Mesenchymal stem cell (in vitro differentiated cells and primary cell): ENCODE results near the gene SLC16A7.

Experiments
- DNase-seq: peaks from one replicate; pipeline ENCODE4 v3.0.0-alpha.2; 2013
- H2AFZ ChIP-seq: one replicate; pipeline ENCODE4 v1.6.1; 2013; ENCODE audit warnings: low read depth, mild to moderate bottlenecking, control low read depth, inconsistent platforms, low read length, moderate library complexity
- H2AK5ac ChIP-seq: 2 replicates; pipeline ENCODE4 v1.6.1; 2013; ENCODE audit warnings: low read length, moderate library complexity, mild to moderate bottlenecking, inconsistent platforms; ENCODE audit not compliant: severe bottlenecking
- H2BK120ac ChIP-seq: one replicate; pipeline ENCODE4 v1.6.1; 2013; ENCODE audit warnings: low read depth, mild to moderate bottlenecking, inconsistent platforms, low read length, moderate library complexity
- H2BK12ac ChIP-seq, 2 experiments: one replicate each; pipeline ENCODE4 v1.6.1; 2013; ENCODE audit warnings: inconsistent platforms in 2 of 2, low read length in 2 of 2, mild to moderate bottlenecking in 2 of 2, moderate library complexity in 2 of 2, control low read depth in 1 of 2
- H2BK15ac ChIP-seq: one replicate; pipeline ENCODE4 v1.6.1; 2013; ENCODE audit warnings: mild to moderate bottlenecking, low read depth, inconsistent platforms; ENCODE audit not compliant: poor library complexity, severe bottlenecking
- H2BK5ac ChIP-seq: 2 replicates; pipeline ENCODE4 v1.6.1; 2013; ENCODE audit warnings: low read depth, mild to moderate bottlenecking, low read length, control low read depth, inconsistent platforms; ENCODE audit not compliant: poor library complexity, severe bottlenecking
- H3K14ac ChIP-seq, 2 experiments: one replicate each; pipeline ENCODE4 v1.6.1; 2013; ENCODE audit warnings: inconsistent platforms in 2 of 2, low read length in 2 of 2, control low read depth in 1 of 2, mild to moderate bottlenecking in 1 of 2, moderate library complexity in 1 of 2
- H3K18ac ChIP-seq, 2 experiments: one replicate each; pipeline ENCODE4 v1.6.1; 2013; ENCODE audit warnings: inconsistent platforms in 2 of 2, low read length in 2 of 2, control low read depth in 1 of 2, low read depth in 1 of 2, mild to moderate bottlenecking in 1 of 2
- H3K23ac ChIP-seq, 2 experiments: one replicate each; pipeline ENCODE4 v1.6.1; 2013; ENCODE audit warnings: inconsistent platforms in 2 of 2, low read length in 2 of 2, mild to moderate bottlenecking in 2 of 2, moderate library complexity in 2 of 2, control low read depth in 1 of 2
- H3K27ac ChIP-seq: 2 replicates; pipeline ENCODE4 v1.5.1; 2013; ENCODE audit warnings: mild to moderate bottlenecking, moderate library complexity, low read length, control low read depth, inconsistent platforms; ENCODE audit not compliant: poor library complexity, severe bottlenecking
- H3K27me3 ChIP-seq, 2 experiments: 2 replicates each; pipeline versions ENCODE4 v1.6.1 to v1.7.0; 2013; ENCODE audit warnings: low read length in 2 of 2, mild to moderate bottlenecking in 2 of 2, moderate library complexity in 2 of 2, control low read depth in 1 of 2, inconsistent platforms in 1 of 2; ENCODE audit not compliant: control insufficient read depth in 1 of 2, insufficient read depth in 1 of 2
- H3K36me3 ChIP-seq, 2 experiments: 2 replicates each; pipeline versions ENCODE4 v1.6.1 to v1.7.0; 2013; ENCODE audit warnings: low read length in 2 of 2, control low read depth in 1 of 2, inconsistent platforms in 1 of 2, low read depth in 1 of 2, mild to moderate bottlenecking in 1 of 2; ENCODE audit not compliant: insufficient read depth in 2 of 2, control insufficient read depth in 1 of 2
- H3K4ac ChIP-seq, 2 experiments: one replicate each; pipeline ENCODE4 v1.6.1; 2013; ENCODE audit warnings: inconsistent platforms in 2 of 2, low read length in 2 of 2, mild to moderate bottlenecking in 2 of 2, moderate library complexity in 2 of 2, control low read depth in 1 of 2, low read depth in 1 of 2
- H3K4me1 ChIP-seq: 2 replicates; pipeline ENCODE4 v1.6.1; 2013; ENCODE audit warnings: low read depth, low read length, control low read depth; ENCODE audit not compliant: control insufficient read depth, insufficient read depth
- H3K4me2 ChIP-seq: 2 replicates; pipeline ENCODE4 v1.6.1; 2013; ENCODE audit warnings: low read length, mild to moderate bottlenecking, inconsistent platforms; ENCODE audit not compliant: poor library complexity, severe bottlenecking
- H3K4me3 ChIP-seq, 2 experiments: 2 replicates each; pipeline versions ENCODE4 v1.5.1 to v1.7.0; 2013; ENCODE audit warnings: low read length in 2 of 2, mild to moderate bottlenecking in 2 of 2, control low read depth in 1 of 2, low read depth in 1 of 2; ENCODE audit not compliant: insufficient read depth in 1 of 2
- H3K79me1 ChIP-seq: replicated peaks from 2 replicates; pipeline ENCODE4 v1.6.1; 2013; ENCODE audit warnings: mild to moderate bottlenecking, control low read depth, low read length, inconsistent platforms; ENCODE audit not compliant: poor library complexity, severe bottlenecking
- H3K9ac ChIP-seq: 2 replicates; pipeline ENCODE4 v1.7.0; 2013; ENCODE audit warnings: mild to moderate bottlenecking, low read length, moderate library complexity
- H3K9me3 ChIP-seq: 2 replicates; pipeline ENCODE4 v1.7.0; 2013; ENCODE audit warnings: mild to moderate bottlenecking, low read length; ENCODE audit not compliant: control insufficient read depth
- H4K8ac ChIP-seq: one replicate; pipeline ENCODE4 v1.6.1; 2013; ENCODE audit warnings: inconsistent platforms, mild to moderate bottlenecking, low read length, moderate library complexity
- H4K91ac ChIP-seq: one replicate; pipeline ENCODE4 v1.6.1; 2013; ENCODE audit warnings: mild to moderate bottlenecking, low read length, inconsistent platforms
- WGBS: methylation state at CpG from one replicate; pipeline ENCODE4 v1.1.7; 2013; ENCODE audit warnings: mixed read lengths; 5-methylcytosine and 5-hydroxymethylcytosine counted together

SLC16A7 gene

DNA sequence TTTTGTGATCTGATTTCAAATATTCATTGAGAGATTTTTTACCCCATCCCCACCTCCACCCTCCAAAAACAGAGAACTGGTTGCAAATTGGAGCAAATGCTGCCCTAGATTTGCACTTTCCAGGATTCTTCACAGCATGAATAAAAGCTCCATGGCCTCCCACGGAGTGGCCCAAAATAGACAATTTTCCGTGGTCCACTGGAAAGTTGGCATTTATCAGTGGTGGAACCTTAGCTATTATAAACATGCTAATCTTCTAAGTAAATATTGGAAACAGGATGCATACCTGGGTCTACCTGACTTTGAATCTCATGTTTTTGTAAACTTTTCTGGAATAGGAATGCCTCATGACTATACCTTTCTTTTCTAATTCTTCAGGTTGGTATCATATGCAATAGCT lies 123.9 kb downstream of the SLC16A7 start:
- H3K9ac ChIP-seq = no peak overlapping the region
- WGBS = 100% methylated on average over 1 of the region's 2 CpGs
- no peak overlapping the region for H2BK15ac ChIP-seq
- H3K4me2 ChIP-seq = no peak overlapping the region
- no peak overlapping the region for H4K91ac ChIP-seq
- no peak overlapping the region for H3K14ac ChIP-seq
- no peaks in the 10 kb centered on the region for H3K4me1 ChIP-seq
- no peaks in the 10 kb centered on the region for H3K27me3 ChIP-seq
- H3K79me1 ChIP-seq = no peaks in the 10 kb centered on the region
- no peak overlapping the region for H2AK5ac ChIP-seq
- H2BK120ac ChIP-seq = no peak overlapping the region
- no peak overlapping the region for H3K23ac ChIP-seq
- no peak overlapping the region for H3K4ac ChIP-seq
- H2BK12ac ChIP-seq = no peak overlapping the region
- H3K4me3 ChIP-seq = no peak overlapping the region
- H3K9me3 ChIP-seq = no peaks in the 10 kb centered on the region
- no peak overlapping the region for H2AFZ ChIP-seq
- no peak for DNase-seq
- H3K36me3 ChIP-seq = peaks cover 0 to 5% of the 10 kb centered on the region in 2 experiments
- no peak overlapping the region for H3K27ac ChIP-seq
- no peak overlapping the region for H2BK5ac ChIP-seq
- no peak overlapping the region for H3K18ac ChIP-seq
- no peak overlapping the region for H4K8ac ChIP-seq

GRCh38 chr12:59723520-59723919 lies 127.7 kb downstream of the SLC16A7 start:
- WGBS = no CpG with 5 or more reads among the region's 2 CpGs
- no peak overlapping the region for H3K18ac ChIP-seq
- H2AK5ac ChIP-seq = no peak overlapping the region
- no peak overlapping the region for H3K4me3 ChIP-seq
- no peak overlapping the region for H4K8ac ChIP-seq
- no peak overlapping the region for H3K4ac ChIP-seq
- no peak overlapping the region for H2BK15ac ChIP-seq
- H2BK5ac ChIP-seq = no peak overlapping the region
- H3K27me3 ChIP-seq = no peaks in the 10 kb centered on the region
- H3K9me3 ChIP-seq = no peaks in the 10 kb centered on the region
- no peak overlapping the region for H3K14ac ChIP-seq
- no peak for DNase-seq
- H3K27ac ChIP-seq = no peak overlapping the region
- no peaks in the 10 kb centered on the region for H3K36me3 ChIP-seq
- H3K79me1 ChIP-seq = no peaks in the 10 kb centered on the region
- H3K23ac ChIP-seq = no peak overlapping the region
- no peak overlapping the region for H3K9ac ChIP-seq
- H2BK120ac ChIP-seq = no peak overlapping the region
- H2AFZ ChIP-seq = no peak overlapping the region
- no peaks in the 10 kb centered on the region for H3K4me1 ChIP-seq
- no peak overlapping the region for H2BK12ac ChIP-seq
- H3K4me2 ChIP-seq = no peak overlapping the region
- no peak overlapping the region for H4K91ac ChIP-seq

DNA sequence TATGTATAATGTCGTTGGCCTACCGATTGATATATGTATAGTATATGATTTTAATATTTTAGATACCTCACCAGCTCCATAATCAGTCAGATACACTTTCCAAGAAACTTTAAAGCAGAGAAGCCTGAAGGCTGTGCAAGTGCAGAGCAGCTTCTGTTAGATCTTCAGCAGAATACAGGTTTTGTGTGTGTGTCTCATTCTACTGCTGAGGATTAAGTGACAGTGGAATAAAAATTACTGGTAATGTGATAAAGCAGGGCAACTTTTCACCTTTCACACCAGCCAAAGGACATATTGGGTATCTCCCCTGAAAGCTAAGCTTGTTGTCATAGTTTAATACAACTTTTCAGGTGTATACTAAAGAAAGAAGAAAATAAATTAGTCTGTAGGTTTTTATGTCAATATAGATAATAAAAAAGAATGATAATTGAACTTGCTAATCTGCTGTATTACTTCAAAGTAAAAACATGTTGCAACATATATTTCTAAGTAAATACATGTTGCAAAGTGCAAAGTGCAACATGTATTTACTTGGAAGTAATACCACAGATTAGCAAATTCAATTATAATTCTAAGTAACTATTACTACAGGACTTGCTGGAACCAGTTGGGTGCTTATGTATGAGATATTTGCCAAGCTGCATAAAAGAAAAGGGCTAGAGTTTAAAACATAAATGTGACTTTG lies 128.3 kb downstream of the SLC16A7 start:
- no peak overlapping the region for H2BK120ac ChIP-seq
- H3K4me3 ChIP-seq = no peak overlapping the region
- no peak overlapping the region for H4K91ac ChIP-seq
- no peak overlapping the region for H3K23ac ChIP-seq
- H3K27ac ChIP-seq = no peak overlapping the region
- no peak overlapping the region for H4K8ac ChIP-seq
- H3K4ac ChIP-seq = no peak overlapping the region
- H3K4me2 ChIP-seq = no peak overlapping the region
- H2BK5ac ChIP-seq = no peak overlapping the region
- H2BK12ac ChIP-seq = no peak overlapping the region
- no peak for DNase-seq
- H3K9me3 ChIP-seq = no peaks in the 10 kb centered on the region
- no peak overlapping the region for H3K9ac ChIP-seq
- H2AK5ac ChIP-seq = no peak overlapping the region
- H3K18ac ChIP-seq = no peak overlapping the region
- H3K4me1 ChIP-seq = no peaks in the 10 kb centered on the region
- H3K36me3 ChIP-seq = no peaks in the 10 kb centered on the region
- H2BK15ac ChIP-seq = no peak overlapping the region
- H2AFZ ChIP-seq = no peak overlapping the region
- H3K79me1 ChIP-seq = no peaks in the 10 kb centered on the region
- no peak overlapping the region for H3K14ac ChIP-seq
- H3K27me3 ChIP-seq = no peaks in the 10 kb centered on the region
- no CpG with 5 or more reads among the region's 2 CpGs for WGBS

DNA sequence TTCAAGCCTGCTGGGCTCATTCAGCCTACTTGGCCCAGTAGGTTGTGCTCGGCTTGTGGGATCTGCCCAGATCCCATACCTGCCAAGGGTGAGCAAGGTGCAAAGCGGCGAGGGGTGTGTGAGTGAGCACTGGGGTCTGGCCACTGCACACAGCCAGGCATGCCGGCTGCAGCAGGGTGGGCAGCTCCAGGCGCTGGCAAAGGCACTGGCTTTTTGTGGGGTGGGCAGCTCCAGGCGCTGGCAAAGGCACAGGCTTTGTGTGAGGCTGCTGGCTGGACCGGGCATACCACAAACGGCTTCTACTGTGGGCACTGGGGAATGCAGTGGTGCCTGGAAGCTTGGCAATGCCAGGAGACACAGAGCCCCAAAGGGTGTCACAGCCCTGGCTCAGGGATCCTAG lies 137.4 kb downstream of the SLC16A7 start:
- Histone ChIP-seq H3K9ac (no peak overlapping the region), H2AK5ac (no peak overlapping the region), H3K18ac (no peak overlapping the region), H2AFZ (no peak overlapping the region), H3K4ac (no peak overlapping the region), H2BK120ac (no peak overlapping the region), H3K27ac (no peak overlapping the region), H3K4me1 (no peaks in the 10 kb centered on the region), H3K79me1 (no peaks in the 10 kb centered on the region), H3K4me2 (no peak overlapping the region), H3K14ac (no peak overlapping the region), H3K4me3 (no peak overlapping the region), H2BK5ac (no peak overlapping the region), H2BK15ac (no peak overlapping the region), H3K23ac (no peak overlapping the region), H2BK12ac (no peak overlapping the region), H3K27me3 (no peaks in the 10 kb centered on the region), H3K9me3 (no peaks in the 10 kb centered on the region), H4K91ac (no peak overlapping the region), H4K8ac (no peak overlapping the region), H3K36me3 (no peaks in the 10 kb centered on the region)
- WGBS = 84% methylated on average over 8 of the region's 8 CpGs
- no peak for DNase-seq
